AG08396 (cell line): ENCODE data around the gene HYAL2.
A peak's percentile ranks its signal among the peaks of the same experiment; 100 is the strongest.

Experiments used
- DNase-seq: peaks from one replicate; pipeline ENCODE4 v3.0.0; 2012; ENCODE audit warnings: low spot score, mixed read lengths

The HYAL2 gene

DNA sequence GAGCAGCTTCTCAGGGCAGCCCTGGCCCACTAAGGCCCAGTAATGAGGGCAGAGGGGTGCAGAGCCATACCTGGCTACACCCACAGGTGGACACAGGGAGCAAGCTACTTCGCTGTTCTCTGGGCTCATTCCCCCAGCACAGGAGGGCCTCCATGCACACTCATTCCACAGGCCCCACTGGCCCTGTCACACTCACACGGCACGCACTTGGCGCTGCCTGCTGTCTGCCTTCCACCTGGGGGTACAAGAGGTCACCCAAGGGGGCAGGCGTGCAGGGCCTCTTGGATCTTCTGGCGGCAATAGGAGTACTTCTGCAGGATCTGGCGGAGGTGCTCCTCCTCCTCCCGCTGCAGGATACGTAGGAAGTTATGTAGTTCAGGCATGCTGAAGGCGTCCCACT, 7.8 kb upstream of the HYAL2 start:
- DNase-seq: no peak

DNA sequence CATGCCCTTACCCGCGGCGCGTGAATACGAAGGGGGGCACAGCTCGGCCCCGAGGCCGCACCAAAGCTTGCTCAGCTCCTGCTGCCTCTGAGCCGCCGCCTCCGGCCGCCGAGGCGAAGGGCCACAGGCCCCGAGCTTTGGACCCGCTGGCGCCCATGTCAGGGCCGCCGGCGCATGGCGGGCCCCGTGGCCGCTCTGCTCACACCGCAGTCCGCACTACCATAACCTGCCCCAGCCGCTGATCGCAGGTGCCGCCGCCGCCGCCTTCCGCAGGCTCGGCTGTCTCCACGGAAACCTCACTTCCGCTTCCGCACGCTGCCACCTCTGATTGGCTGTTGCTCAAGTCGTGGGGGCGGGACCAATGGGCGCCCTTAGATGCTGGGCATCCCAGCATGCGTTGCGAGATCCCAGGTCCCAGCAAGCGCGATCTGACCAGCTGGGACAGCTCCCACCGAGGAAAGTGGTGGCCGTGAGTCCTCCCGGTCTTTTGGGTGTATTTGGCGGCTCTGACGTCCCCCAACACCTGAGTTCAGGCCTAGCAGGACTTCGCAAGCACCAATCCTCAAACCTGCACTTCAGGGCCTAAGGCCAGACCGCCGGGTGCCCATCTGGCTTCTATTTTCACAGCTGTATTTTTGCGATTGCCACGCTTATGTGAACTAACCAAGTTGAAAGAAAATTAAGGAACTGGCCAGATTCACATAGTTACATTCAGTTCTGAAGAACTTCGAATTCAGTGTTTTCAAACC, 5.6 kb upstream of the HYAL2 start, which contains the start of gene TUSC2:
TSS of gene TUSC2 (minus strand) at position 281 of the 749 bp plus-strand sequence. CDS start at position 157, 124 bp downstream.
- peak; percentile 98 for DNase-seq

DNA sequence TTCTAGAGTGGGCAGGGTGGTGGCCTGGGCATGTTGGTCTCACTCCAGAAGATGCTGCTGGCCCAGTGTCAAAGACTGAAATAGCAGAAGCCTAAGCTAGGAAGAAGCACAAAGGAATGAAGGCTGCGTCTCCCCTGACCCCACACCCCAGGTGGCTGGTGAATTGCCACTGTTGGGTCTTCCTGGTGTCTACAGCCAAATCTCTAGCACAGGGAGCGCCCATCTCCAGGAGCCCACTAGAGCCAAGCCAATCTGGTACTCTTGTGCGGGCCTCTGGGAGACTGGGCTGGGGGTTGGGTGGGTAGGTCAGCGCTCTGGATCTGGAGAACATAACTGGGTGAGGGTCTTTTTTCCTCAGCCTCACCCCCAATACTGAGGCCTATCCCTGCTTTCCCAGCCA, 4.6 kb upstream of the HYAL2 start:
- no peak for DNase-seq

DNA sequence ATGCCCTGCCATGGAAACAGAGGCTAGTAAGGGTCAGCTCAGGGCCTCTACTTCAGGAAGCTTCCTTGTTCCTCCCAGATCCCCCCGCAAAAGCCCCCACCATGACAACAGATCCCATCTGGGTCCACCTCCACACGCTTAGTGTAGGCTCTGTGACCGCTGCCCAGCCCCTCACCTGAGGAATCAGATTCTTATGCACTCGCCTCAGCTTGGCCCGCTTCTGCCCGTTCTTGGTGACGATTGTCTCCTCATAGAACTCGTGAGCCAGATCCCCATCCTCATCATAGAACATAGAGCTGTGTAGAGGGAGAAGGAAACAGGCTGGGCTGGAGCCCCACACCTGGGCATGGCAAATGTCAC, 3.6 kb upstream of the HYAL2 start:
- DNase-seq: no peak

DNA sequence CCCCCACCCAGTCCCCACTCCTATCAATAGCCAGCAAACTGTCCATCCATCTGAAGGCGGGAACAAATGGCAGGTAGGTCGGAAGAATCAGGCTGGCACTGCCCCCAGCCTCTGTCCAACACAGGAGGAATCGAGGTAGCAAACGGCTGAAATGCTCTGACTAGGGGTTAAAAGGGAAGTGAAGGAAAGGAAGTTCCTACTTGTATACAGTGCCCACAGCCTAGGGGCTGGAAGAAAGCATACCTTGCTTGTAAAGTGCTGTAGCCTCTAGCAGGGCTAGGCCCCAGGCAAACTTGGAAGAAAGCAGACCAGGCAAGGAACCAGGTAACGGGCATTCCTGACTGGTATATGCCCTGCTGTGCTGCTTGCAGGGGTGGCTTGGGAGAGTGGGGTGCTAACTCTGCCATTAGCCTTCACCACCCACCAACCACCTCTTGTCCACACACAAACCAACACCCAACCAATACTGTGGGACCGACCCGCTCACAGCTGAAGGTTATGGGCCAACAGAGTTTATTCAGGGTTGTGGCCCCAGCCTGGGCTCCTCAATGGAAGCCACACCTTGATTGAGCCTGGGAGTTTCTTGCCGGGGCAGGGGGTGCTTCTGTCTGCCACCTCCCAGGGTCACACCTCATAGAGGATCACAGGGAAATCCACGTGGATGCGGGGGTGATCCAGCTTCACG, 3.1 kb upstream of the HYAL2 start:
- DNase-seq: no peak

DNA sequence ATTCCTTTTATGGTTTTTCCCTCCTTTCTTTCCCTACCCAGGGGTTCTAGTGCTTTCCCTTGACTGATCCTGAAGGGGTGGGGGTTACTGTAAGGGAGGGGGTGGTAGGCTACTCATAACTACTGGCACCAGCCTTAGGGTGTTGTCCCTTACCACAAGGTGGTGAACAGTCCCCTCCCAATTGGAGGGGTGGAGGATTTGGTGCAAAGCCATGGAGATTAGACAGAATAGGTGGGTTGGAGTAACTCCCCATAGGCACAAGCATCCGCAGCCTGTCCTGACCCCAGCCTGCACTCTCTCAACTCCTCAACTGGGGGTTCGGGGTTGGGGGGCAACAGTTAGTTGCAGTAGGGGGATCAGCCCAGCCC, 2.6 kb upstream of the HYAL2 start:
- no peak for DNase-seq

DNA sequence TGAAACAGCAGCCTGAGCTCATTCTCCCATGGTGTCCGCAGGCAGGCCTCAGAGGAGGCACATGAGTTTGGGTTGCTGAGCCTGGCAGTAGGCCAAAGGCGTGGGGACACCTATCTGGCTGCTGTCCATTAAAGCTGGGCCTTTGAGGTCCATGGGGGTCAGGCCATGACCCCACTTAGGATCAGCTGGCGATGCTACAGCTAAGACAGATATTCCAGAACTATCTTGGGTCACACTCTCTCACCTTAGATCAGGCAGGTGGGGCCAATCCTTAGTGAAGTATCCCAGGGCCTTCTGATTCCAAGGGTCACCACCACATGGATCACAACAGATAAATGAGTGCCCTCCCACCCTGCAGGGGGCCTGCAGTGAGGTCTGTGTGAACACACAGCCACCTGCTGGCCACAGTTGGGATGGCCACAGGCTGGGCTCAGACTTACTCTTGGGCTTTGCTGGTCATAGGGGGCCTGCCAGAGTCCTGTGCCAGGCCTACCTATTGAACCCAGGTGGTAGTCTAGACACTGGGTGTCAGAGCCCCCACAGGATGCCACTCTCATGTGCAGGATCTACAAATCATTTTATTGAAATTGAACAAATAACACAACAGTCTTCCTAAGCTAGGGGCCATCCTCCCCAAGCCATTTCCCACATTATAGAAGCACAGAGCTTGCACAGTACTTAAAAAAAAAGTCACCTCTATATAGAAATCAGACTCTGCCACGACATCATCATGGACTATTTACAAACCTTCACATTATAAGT, 2.0 kb upstream of the HYAL2 start:
- peak; percentile 84 for DNase-seq

DNA sequence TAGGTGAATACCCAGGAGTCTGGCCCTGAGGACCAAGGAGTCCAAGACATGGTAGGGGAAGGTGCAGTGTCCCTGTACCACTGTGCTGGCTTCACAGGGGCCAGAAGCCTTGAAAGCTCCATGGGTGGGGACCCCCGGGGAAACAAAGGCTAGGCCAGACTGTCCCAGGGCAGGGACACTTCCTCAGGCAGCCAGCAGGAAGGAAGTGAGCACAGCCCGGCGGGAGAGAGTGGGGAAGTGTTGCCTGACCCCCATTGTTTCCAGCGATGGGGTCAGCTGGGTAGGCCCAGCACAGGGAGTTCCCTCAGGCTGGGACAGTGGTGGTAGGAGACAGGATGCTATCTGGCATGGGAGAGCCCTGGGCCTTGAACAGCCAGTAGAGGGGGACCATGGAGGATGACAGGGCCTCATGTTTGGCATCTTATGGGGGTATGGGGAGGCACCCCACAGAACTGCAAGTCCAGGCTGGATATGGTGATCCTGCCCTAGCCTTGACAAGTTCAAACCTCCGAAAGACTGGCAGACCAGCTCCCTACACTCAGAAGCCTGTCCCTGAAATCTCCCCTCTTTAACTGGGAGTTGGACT, 1.2 kb upstream of the HYAL2 start:
- DNase-seq: no peak

DNA sequence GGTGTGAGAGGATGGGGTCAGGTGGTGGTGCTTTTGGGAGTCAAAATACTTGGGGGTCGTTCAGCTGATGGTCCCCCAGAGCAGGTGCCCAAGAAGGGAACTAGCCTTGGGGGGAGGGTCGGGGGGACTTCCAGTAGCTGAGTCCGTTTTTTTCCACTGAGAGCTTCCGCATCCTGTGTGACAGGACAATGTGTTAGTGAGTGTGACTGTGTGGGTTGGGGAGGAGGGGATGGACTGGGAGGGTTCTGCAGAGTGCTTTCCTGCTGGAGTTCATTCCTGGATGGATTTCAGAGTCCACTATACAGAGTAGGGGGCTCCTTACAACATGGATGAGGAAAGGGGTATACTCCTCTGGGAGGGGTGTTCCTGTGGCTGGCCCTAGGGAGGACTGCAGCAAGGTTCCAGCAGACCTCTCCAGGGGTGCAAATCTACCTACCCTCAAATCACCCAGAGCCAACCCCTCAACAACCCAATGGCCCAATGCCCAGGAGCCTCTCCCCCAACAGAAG, 601 bp upstream of the HYAL2 start:
- no peak for DNase-seq

DNA sequence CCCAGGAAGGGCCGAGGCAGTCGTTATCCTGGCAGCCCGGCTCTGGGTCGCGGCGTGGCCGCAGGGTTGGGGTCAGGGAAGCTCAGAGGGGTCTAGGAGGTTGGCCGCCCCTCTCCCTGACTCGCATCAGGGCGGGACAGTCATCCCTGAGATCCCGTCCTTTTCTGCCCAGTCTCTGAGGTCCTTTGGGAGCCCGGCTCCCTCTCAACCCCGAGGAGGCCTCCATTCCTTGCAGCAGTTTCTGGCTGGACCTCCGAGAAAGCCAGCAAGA, 495 bp downstream of the HYAL2 start:
- no peak for DNase-seq

DNA sequence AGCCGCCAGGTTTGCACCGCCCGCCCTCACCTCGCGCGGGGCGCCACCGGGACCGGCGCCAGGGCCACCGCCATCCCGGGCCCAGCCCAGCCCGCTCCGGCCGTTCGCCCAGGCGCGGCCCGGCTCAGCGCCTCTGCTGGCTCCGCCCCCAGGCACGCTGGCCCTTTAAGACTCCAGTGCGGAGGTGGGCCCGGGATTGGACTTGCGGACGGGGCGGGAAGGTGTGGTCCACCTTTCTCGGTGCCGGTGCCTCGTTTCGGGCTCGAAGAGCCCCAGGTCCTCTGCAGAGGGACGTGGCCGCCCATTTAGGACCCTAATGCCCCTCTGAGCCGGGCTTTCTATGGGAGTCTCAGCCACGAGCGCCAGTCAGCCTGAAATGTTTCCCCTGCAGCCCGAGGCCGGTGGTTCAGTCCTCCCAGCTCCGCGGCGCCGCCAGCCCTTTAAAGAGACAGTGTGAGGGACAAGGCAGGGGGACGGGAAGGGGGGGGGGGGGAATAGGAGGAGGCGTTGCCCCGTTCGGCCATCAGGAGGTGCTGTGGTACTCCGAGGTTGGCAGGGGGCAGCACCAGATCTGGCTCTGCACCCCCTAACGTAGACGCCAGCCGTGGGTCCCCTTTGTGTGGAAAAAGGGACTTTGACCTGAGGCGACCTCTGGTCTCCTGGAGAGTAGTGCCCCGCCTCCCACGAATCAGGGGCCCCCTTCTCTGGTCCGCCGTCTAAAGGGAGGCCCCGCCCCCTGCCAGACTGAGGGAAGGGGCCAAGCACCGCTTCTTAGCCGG, 1.0 kb downstream of the HYAL2 start:
- DNase-seq: peak; percentile 95

DNA sequence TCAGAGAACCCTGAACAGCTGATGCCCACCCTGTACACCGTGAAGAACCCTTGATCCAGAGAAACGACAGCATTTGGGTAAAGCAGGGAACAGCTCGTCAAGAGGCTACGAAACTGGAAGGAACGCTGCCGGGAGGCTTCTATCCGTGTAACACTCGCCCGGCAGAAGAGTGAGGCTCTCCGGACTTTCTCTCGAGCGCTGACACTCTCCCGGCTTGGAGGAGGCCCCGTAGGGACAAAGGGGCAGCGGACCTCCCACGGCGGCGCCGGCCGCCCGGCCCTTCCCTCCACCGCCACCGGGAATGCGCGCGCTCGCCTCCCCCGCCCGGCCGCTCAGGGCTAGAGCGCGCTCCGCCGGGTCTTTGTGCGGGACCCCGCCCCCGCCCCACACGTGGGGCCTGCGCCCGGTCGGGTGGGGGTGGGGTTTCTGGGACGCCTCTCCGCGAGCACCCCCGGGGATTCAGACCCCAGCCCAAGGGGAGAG, 1.7 kb downstream of the HYAL2 start:
- peak; percentile 88 for DNase-seq

DNA sequence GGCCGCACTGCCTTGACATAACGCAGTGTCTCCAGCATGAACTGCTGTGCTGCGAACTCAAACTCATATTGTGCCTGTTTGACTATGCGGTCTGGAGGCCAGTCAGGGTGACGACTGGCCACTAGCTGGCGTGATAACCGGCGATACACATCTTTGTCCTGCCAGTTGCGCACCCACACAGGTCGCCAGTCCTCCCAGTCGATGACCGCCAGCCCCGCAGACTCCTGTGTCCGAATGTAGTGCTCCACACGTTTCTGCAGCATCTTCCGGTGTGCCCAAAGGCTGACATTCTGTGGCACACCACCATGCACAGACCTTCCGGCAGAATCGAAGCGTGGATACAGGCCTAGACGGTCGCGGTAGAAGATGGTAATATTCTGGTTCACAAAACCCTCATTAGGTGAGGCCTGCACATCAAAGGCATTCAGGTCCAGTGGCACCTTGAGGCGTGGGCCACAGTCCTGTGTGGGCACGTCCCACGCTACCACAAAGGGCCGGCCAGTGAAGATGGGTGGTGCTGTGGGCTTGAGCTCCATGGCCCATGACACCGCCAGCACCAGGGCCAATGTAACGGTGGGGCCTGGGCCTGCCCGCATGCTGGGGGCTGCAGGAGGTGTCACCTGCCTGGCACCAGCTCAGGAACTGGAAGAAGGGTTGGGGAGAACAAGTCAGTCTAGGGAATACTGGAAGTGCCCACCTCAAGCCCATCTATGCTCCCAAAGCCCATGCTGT, 2.5 kb downstream of the HYAL2 start:
- no peak for DNase-seq

DNA sequence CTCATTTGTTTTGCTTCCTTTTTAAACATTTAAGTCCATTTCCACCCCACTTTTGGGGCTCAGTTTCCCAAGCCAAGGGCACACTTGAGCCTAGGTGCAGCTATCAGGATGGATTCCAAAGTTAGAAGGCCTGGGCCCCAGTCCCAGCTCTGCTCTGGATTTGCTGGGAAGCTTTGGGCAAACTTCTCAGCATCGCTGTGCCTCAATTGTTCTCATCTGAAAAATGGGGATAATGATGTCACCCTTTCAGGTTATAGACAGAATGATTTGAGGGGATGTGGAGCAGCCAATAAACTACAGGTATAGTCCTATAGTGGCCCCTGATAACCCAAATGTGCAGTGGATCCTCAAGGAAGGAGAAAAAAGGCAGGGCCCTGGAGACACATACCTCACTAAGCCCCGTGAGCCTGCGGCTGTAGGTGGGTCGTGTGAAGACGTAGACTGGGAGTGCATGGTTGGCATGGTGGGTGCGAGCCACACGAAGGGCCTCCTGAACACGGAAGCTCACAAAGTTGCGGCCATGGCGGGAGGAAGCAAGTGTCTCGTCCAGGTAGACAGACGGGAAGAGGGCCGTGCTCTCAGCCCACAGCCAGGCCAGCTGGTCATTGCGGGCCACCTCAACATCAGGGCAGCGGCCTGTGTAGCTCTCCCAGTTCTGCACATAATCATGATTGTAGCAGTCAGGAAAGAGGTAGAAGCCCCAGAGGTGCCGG, 3.2 kb downstream of the HYAL2 start:
- DNase-seq: no peak

DNA sequence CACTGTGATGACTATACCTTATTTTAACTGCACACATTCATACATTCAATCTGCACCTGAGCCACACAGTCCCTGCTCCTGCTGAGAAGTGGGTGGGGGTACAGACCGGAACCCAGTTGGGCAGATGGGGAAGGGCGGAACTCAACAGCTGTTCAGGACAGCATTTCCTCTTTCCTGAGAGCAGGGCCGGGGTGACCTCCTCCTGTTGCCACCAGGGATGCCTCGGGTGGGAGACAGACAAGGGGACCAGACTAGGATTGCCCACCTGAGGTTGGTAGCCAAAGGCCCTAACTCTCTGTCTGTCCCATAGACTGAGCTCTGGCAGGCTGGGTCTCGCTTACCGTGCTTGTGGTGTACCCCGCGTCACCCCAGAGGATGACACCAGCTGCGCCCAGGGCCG, 3.9 kb downstream of the HYAL2 start:
- DNase-seq: no peak

DNA sequence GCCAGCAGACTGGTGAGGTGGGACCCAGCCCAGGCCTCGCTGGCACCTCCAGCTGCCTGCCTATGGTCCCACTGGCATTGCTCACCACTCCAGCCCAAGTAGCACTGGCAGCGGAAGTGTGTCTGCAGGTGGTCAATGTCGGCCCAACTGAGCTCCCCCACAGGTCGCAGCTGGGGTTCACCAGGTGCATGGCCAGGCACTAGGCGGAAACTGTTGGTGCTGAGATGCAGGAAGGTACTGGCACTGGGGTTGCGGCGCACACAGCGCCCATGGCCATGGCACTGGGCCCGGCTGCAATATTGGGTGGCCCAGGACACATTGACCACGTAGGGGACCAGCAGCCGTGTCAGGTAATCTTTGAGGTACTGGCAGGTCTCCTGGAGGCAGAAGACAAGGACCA, 4.4 kb downstream of the HYAL2 start:
- DNase-seq: no peak

DNA sequence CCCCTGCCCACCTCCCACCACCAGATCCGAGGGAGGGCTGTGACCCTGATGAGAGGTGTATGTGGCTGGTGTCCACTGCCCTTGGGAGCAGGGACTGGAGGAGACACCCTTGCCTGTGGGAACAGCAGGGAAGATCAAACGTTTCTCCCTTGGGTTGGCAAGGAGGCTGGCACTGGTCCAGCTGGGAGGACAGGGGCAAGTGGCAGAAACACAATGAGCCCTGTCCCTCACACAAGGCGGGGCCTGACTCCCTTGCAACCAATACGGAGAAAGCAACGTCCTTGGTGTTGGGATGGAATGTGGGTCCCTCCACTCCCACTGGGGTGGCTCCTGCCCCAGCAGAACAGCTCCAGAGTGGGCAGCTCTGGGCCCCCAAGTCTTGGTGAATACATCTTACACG, 5.2 kb downstream of the HYAL2 start:
- no peak for DNase-seq

DNA sequence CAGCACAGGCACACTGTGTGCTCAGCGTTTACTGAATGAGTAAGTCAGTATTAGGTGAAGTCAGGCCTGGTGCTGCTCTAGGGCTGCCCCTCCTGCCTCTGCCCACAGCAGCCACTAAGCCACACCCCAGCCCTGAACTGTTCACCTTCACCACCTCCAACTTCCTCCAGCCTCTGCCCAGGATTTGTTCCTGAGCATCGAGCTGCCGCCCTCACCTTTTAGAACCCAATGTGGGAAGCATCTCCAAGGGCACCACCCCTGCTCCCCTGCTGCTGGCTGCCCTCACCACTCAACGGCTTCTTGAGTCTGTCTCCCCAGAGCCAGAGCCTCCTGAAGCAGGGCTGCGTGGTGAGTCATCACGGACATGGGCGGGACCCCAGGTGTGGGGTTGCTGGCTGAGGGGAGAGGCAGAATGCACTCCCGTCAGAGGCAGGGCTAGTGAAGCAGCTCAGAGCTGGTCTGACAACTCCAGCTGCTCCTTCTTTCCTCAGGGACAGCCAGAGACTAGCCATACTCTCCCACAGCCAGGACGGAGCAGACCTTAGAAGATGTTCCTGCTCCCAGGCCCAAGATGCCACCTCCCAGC, 5.8 kb downstream of the HYAL2 start:
- no peak for DNase-seq

DNA sequence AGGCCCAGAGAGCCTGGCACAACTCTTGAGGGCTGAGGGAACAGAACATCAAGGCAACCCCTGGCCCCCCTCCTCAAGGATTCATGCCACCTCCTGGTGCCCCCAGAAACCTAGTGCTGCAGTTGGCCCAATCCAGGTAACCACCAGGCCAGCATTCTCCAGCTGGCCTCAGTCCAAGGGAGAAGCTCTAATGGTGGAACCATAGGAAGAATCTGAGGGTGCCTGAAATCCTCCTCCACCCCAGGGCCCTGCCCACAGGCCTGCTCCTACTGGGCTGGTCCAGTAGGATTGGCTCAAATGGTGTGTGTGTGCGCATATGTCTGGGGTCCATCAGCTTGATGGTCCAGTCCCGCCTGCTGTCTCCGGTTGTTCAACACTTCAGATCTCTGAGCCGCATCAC, 7.7 kb downstream of the HYAL2 start:
- DNase-seq: no peak

DNA sequence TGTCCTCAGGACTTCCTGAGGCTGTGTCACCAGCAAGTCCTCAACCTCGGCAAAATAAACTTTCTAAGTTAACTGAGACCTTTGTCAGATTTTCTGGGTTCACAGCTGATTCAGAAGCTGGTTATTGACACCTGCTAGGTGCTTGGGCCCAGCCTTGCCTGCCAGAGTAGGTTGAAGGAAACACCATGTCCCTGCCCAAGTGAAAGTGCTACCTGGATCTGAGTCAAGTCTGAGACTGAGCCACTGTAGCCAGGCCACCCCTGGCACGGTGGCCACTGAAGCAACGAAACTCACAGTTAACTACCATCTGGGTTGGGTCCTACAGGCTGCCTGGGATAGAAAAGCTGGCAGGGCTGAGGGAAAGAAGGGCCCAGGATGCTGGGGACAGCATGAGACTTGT, 8.2 kb downstream of the HYAL2 start:
- DNase-seq: no peak
